CD4-positive, alpha-beta T cell treated with Interleukin-17A for 1 hour (primary cell): ENCODE results near the gene CERS2.

Experiments
- DNase-seq: peaks from one replicate; pipeline ENCODE4 v3.0.0-alpha.2; 2020

CERS2 gene

DNA sequence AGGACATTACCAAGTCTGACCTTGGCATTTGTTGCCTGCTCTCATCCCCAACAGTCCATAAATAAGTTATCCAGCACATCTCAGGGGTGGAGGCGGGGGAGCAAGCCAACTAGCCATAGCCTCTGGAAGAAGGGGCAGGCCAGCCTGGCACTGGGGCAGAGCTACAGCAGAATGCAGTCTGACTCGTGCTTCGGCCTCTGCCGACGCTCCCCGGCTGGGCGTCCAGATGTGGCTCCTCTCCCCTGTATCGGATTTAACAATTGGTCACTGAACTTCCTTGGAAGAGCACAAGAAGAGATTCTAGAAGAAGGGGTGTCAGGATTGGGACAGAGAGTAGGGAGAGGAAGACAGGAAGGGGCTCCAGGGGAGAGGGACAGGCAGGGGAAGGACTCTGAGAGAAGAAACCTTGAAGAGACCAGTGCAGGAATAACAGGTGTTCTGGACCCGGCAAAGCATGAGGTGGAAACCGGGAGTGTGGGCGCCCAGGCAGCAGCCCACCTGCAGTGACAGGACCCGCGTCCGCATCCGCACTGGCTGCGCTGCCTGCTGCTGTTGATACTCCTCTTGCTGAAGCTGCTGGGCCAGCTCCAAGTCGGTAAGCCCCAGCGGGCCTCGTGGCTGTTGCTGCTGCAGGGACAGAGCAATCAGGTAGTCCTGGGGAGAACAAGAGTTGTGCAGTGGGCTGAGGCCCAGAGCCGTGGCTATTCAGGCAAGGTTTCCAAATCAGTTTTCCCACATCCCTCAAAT lies 22.7 kb upstream of the CERS2 start:
- no peak for DNase-seq

- peak; percentile 62 for DNase-seq
Observed at GRCh38 chr1:150995896-150996295, 21.3 kb upstream of the CERS2 start.

GRCh38 chr1:150995460-150995859 lies 20.8 kb upstream of the CERS2 start:
- no peak for DNase-seq

DNA sequence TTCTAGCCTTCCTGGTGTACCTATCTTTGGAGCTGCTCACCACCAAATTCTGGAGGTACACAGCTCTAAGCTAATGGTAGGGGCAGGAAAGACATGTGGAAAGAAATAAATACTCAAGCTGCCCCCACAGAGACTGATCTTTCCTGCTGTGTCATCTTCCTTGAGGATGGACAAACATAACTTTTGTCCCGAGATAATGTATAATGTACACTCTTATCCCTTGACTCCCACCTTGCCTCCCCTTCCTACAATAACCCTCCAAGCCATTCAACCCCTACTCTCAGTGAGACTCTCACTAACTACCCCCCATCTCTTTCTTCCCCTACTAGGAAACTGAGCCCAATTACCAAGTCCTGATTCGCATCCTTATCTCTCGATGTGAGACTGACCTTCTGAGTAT lies 19.6 kb upstream of the CERS2 start:
- DNase-seq = no peak

GRCh38 chr1:150992626-150993025 lies 18.0 kb upstream of the CERS2 start:
- DNase-seq = no peak

- DNase-seq = no peak
Observed at GRCh38 chr1:150987924-150988323, 13.3 kb upstream of the CERS2 start.

- no peak for DNase-seq
Observed at GRCh38 chr1:150985179-150985825, 10.7 kb upstream of the CERS2 start.

- no peak for DNase-seq
Observed at GRCh38 chr1:150981805-150982712, 7.4 kb upstream of the CERS2 start, which contains the start of gene ANXA9. Gene ANXA9, plus strand, starts transcription at chr1:150982292. Its CDS starts 814 bp downstream, at chr1:150983106.

DNA sequence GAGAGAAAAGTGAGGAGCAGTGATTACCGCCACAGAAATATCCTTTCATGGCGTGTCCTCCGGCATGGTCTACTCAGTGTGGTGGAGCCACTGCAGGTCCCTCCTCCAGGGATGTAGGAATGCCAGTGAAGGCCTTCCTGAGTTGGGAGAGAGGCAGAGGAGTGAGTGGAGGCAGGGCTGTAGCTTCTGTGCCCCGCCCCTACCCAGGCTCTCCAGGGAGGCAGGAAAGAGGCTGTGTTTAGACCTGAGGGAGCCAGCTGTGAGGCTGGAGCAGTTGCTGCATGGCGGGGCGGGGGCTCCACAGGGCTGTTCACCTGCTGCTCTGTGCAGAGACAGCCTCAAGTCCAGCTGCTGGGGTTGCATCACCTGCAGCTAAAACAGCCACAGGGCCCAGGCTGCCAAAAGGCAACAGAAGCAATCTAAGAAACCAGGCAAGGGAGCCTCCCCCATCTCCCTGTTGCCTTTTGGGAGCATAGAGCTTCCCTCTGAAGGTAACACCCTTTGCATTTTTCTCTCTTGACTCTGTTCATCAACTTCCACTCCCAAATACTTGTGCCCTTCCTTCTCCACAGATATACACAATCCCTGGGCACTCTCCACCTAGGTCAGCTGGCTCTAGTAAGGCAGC lies 6.7 kb upstream of the CERS2 start:
- no peak for DNase-seq

- DNase-seq = peak; percentile 92
Observed at GRCh38 chr1:150979092-150980056, 4.7 kb upstream of the CERS2 start.

DNA sequence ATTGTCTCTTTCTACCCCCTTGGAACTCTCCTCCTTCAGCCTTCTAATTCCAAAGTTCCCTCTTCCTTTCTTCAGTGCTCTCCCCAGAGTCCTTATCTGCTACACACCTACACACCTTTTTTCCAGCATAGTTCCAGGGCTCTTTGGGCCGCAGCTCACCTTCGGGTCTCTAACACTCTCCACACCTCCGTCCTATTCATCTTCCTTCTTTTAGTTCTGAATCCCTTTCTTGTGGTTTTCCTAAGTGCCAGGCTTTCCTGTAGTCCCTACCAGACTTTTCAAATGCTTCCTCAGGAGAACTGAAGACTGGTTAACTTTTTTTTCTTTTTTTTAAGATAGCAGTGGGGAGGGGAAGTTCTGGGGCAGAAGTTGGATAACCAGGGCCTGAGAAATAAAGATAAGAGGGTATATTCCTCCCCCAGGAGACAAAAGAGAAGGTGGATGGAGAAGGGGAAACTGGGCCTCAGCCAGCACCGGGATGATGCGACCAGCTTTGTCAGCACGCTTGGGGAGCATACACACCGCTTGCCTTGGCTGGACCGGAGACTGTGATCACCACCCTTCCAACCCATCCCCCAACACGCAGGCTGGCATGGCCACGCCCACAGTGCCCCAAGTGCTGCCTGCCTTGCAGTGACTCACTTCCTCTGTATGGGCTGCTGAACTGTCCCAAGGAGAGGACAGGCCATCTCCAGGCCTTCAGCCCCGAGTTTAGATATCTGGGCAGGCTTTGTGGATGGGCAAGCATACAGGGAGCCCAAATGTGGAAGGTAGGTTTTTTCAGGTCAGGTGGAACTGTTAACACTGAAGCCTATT lies 2.5 kb upstream of the CERS2 start:
- DNase-seq = peak; percentile 85

DNA sequence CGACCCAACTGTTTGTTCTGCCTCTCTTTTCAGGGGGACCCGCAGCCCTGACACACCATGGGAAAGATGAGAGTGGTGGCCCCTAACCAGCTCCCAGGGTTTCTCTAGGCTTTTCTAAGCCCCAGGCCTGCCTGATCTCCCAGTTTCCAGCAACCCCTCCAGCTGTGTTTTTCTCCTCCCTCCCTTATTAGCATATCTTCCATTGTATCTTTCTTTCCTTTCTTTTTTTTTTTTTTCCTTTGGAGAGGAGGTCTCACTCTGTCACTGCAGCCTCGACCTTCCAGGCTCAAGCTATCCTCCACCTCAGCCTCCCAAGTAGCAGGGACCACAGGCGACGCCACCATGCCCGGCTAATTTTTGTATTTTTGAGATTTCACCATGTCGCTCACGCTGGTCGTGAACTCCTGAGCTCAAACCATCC lies 1.8 kb upstream of the CERS2 start:
- DNase-seq = no peak

DNA sequence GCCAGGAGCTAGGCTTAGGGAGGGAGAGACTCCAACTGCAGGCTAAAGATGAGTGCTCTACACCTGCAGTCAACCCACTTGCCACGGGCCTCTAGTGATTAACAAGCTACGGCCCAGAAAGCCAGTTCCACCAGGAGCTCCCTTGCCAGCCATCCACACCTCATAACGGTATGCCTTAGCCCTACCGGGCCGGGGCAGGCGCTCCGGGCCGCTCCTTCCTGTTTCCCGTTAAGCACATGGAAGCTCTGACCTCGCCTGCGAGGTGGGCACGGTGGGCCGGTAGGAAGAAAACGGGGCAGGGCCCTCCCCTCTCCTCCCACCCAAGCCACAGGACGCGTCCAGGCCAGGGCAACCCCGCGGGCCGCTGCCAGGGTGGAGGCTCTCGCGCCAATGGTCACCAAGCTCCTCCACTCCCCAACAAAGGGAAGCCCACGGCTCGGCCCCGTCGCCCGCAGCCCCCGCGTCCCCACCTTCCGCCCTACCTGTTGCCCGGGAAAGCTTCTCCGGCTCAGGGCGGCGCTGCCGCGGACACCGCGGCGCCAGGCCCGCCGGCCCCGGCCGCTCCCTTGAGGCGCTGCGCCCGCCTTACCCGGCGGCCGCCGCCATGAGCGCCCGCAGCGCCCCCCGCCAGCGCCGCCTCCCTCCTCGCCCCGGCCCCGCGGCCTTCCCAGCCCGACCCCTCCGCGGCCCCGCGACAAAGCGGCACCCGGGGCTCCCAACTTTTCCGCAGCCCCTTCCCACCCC lies 627 bp downstream of the CERS2 start:
- DNase-seq = peak; percentile 38

DNA sequence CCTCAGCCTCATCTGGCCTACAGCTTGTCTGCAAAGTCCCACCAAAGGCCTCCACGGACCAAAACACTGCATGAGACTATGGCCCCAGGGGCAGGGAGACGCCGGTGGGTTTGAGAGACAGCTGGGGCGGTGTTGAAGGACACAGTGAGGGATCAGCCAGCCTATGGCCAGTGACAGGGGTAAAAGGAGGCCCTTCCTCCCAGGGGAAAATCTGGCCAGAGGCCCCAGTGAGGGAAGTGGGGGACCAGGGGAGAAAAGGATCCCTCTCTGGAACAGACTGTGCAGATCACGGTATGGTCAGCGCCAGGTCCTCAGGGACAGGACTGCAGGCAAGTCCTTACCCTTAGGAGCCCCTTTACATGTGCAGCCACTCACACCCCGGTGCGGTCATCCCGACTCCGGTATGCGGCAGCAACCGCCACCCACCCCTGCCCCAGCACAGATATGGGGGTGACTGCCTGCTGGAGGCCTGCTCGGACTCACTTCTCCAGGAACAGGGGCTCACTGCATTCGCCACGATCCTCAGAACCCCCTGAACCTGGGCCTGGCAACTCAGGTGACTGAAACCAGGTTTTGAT lies 1.3 kb downstream of the CERS2 start:
- DNase-seq = no peak

DNA sequence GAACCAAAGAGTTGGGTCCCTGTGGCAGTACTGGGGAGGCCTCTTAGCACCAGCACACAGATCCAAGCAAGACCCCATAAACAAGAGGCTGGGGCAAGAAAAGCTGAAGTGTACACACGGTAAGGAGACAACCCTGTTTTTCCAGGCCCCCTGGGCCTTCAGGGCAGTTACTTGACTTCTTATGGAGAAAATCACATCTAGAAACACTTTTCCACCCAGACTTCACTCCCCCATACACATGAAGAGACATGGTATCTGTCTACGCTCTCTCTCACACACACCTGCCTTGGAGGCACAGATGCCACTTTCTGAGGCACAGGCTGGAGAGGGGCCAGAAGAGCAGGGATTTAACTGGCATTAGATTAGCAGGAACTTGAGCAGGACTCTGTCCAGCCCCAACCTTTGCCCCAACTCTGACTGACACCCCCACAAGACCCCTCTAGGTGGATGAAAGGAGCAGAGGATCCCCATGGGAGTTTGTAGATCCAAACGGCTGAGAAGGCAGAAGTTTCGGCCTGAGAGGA lies 2.2 kb downstream of the CERS2 start:
- no peak for DNase-seq

GRCh38 chr1:150971583-150972416 lies 2.8 kb downstream of the CERS2 start:
- peak; percentile 11 for DNase-seq

- DNase-seq = no peak
Observed at GRCh38 chr1:150970808-150971582, 3.6 kb downstream of the CERS2 start.

GRCh38 chr1:150969626-150970025 lies 5.0 kb downstream of the CERS2 start:
- DNase-seq = no peak
